Panc1 (cell line): Measurements from ENCODE around the gene UTS2R. TPM values are rescaled to one million over a fixed set of nuclear protein-coding genes. Genes with fewer than 3 reads are reported as not detected.
A peak's percentile ranks its signal among the peaks of the same experiment; 100 is the strongest.
"Not testable (repeated sequence)": the region's sequence is repeated elsewhere in the genome, so short reads cannot be mapped to it uniquely, and the experiment has no call there.

Experiments
- ATAC-seq: fragments of 200-7000 bp; cut with Tn5 transposase; 2 replicates; pipeline ENCODE4 v1.9.1; 2020; ENCODE audit warnings: mild to moderate bottlenecking, moderate library complexity
- BruUV-seq: library from RNA; stranded (reverse); fragments of 400-500 nt; replicated peaks from 2 replicates; lab custom pipeline; 2021; lab: Mats Ljungman, UMichigan
- CTCF ChIA-PET: fragments of 300-600 bp; sonication (Branson Sonifier 250); formaldehyde crosslinking; loops from one replicate; lab custom pipeline; 2022; ENCODE audit warnings: antibody characterized with exemption; lab: Charles Lee
- POLR2A ChIA-PET: fragments of 300-600 bp; sonication (Branson Sonifier 250); formaldehyde crosslinking; loops from one replicate; lab custom pipeline; 2022; ENCODE audit warnings: antibody characterized with exemption; lab: Charles Lee
- DNase-seq: peaks from one replicate; pipeline ENCODE4 v3.0.0-alpha.2; 2010; ENCODE audit warnings: low read depth, low spot score
- H3K27ac ChIP-seq: 2 replicates; pipeline ENCODE4 v1.5.1; 2011; ENCODE audit warnings: mild to moderate bottlenecking, low read length, inconsistent platforms
- H3K27me3 ChIP-seq: fragments of 200-500 bp; sonication (Bioruptor generic); 2 replicates; pipeline ENCODE4 v1.6.0; 2014; ENCODE audit warnings: low read length, inconsistent platforms; ENCODE audit not compliant: control insufficient read depth, insufficient read depth
- H3K36me3 ChIP-seq: fragments of 200-500 bp; sonication (Bioruptor generic); 2 replicates; pipeline ENCODE4 v1.5.1; 2014; ENCODE audit warnings: inconsistent platforms, mild to moderate bottlenecking, low read length, moderate library complexity; ENCODE audit not compliant: control insufficient read depth, insufficient read depth
- H3K4me1 ChIP-seq: 2 replicates; pipeline ENCODE4 v1.5.1; 2011; ENCODE audit warnings: inconsistent platforms, mild to moderate bottlenecking, low read length, moderate library complexity; ENCODE audit not compliant: control insufficient read depth, insufficient read depth
- H3K4me3 ChIP-seq, 2 experiments: 2 replicates each; pipeline ENCODE4 v1.5.1; 2011 to 2012; ENCODE audit warnings: low read depth in 2 of 2, low read length in 2 of 2, mild to moderate bottlenecking in 2 of 2, inconsistent platforms in 1 of 2, moderate library complexity in 1 of 2
- H3K9me3 ChIP-seq: fragments of 200-500 bp; sonication (Bioruptor generic); 2 replicates; pipeline ENCODE4 v1.5.1; 2014; ENCODE audit warnings: low read depth, mild to moderate bottlenecking, inconsistent platforms, low read length, moderate library complexity; ENCODE audit not compliant: control insufficient read depth, insufficient read depth
- CTCF ChIP-seq: fragments of 450-650 bp; IDR thresholded peaks from 2 replicates; pipeline ENCODE4 v1.5.1; 2017; ENCODE audit warnings: mild to moderate bottlenecking
- POLR2AphosphoS5 ChIP-seq: IDR thresholded peaks from 2 replicates; pipeline ENCODE4 v1.6.1; 2012; ENCODE audit warnings: mild to moderate bottlenecking, low read depth, low read length, moderate library complexity
- REST ChIP-seq, 2 experiments: IDR thresholded peaks; 2 replicates each; pipeline ENCODE4 v1.6.1; 2011 to 2012; ENCODE audit warnings: low read depth in 2 of 2, control low read depth in 1 of 2, low read length in 1 of 2, mild to moderate bottlenecking in 1 of 2, moderate library complexity in 1 of 2; ENCODE audit not compliant: insufficient read depth in 1 of 2
- SIN3A ChIP-seq: IDR thresholded peaks from 2 replicates; pipeline ENCODE4 v1.6.1; 2012; ENCODE audit warnings: low read depth, mild to moderate bottlenecking, low read length, moderate library complexity, borderline replicate concordance; ENCODE audit not compliant: insufficient read depth
- TCF7L2 ChIP-seq: IDR thresholded peaks from 2 replicates; pipeline ENCODE4 v1.6.1; 2011; ENCODE audit warnings: mild to moderate bottlenecking, low read depth, low read length, inconsistent platforms
- in situ Hi-C: cut with HindIII; loops from 2 replicates; pipeline ENCODE4 v1.10.0; 2016; ENCODE audit warnings: low sequenced_read_pairs, low pct_unique_long_range_greater_than_20kb
- intact Hi-C: fragments of 100-400 bp; cut with micrococcal nuclease; formaldehyde crosslinking; loops from one replicate; pipeline ENCODE4 v1.10.0; 2022; ENCODE audit not compliant: unreplicated experiment
- total RNA-seq: library from RNA; stranded (reverse); gene quantifications from one replicate; pipeline ENCODE4 v1.2.1, GENCODE V29; 2021; ENCODE audit not compliant: unreplicated experiment

Gene UTS2R
- total RNA-seq, 1 experiment from 2014 or later: 0.39 TPM

- H3K36me3 ChIP-seq, ATAC-seq, POLR2A ChIA-PET, H3K27me3 ChIP-seq, H3K27ac ChIP-seq, BruUV-seq, H3K9me3 ChIP-seq, H3K4me3 ChIP-seq, DNase-seq, in situ Hi-C loops, CTCF ChIA-PET, H3K4me1 ChIP-seq, intact Hi-C loops: not testable (repeated sequence)
Measured at GRCh38 chr17:82412081-82412480, 40.5 kb downstream of the UTS2R start.

- TF ChIP-seq TCF7L2 (no peak), POLR2AphosphoS5 (no peak), SIN3A (no peak), CTCF (no peak), REST (IDR thresholded peaks at IDR 0.05; ENCODE audit: insufficient read depth in 1 of 2, low read depth in 2 of 2, low read length in 1 of 2) (no peak)
- POLR2A ChIA-PET: no interaction called here
- H3K9me3 ChIP-seq: no peaks in the 10 kb centered on the region
- no peak overlapping the region for H3K4me3 ChIP-seq
- intact Hi-C loops (loop anchor here (1.0 kb wide), 1 partner anchor 62 kb away; no protein-coding TSS in a partner anchor), in situ Hi-C loops (no loop called here)
- H3K4me1 ChIP-seq: peaks cover 9% of the 10 kb centered on the region
- ATAC-seq: peak; percentile 3; the same call in 1 of the 2 replicates
- CTCF ChIA-PET: no interaction called here
- DNase-seq: no peak
- no peak overlapping the region for H3K27ac ChIP-seq
- no TSS peak for BruUV-seq
- H3K36me3 ChIP-seq: no peaks in the 10 kb centered on the region
- H3K27me3 ChIP-seq: no peaks in the 10 kb centered on the region
Measured at GRCh38 chr17:82412535-82413520, 41.3 kb downstream of the UTS2R start.
